CD4-positive, alpha-beta T cell treated with Interleukin-4 for 1 hour (primary cell): ENCODE measurements around the gene COL27A1.
"Not testable (repeated sequence)": the region's sequence is repeated elsewhere in the genome, so short reads cannot be mapped to it uniquely, and the experiment has no call there.

Experiments used
- DNase-seq, 2 donors: peaks; one replicate each; pipeline ENCODE4 v3.0.0-alpha.2; 2020 to 2022

COL27A1 gene

GRCh38 chr9:114185570-114186490 lies 30.5 kb downstream of the COL27A1 start:
- no peak for DNase-seq

- DNase-seq = no peak
Observed at GRCh38 chr9:114186605-114187289, 31.4 kb downstream of the COL27A1 start.

- DNase-seq = no peak
Observed at GRCh38 chr9:114187827-114188226, 32.5 kb downstream of the COL27A1 start.

DNA sequence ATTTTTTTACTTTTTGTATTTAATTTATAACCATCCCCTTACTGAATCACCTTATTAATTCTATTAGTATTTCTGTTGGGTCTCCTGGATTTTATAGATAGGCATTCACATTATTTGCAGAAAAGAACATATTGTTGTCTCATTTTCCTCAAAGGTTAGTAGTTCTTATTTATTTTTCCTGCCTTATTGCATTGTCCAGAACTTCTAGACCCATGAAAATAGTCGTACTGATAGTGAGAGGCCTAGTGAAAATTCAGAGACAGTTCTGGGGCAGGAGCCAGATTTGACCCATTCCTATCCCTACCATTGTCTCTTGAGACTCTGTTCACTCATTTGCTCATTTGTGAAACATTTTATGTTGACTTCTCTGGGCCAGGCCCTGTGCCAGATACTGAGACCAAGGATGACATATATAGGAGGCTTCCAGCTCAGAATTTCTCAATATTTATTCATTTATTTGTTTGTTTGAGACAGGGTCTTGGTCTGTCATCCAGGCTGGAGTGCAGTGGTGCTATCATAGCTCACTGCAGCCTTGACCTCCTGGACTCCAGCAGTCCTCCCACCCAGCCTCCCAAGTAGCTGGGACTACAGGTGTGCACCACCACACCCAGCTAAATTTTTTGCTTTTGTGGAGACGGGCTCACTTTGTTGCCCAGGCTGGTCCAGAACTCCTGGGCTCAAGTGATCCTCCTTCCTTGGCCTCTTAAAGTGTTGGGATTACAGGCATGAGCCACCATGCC lies 34.7 kb downstream of the COL27A1 start:
- no peak for DNase-seq

- no peak for DNase-seq
Observed at GRCh38 chr9:114190563-114190905, 35.2 kb downstream of the COL27A1 start.

DNA sequence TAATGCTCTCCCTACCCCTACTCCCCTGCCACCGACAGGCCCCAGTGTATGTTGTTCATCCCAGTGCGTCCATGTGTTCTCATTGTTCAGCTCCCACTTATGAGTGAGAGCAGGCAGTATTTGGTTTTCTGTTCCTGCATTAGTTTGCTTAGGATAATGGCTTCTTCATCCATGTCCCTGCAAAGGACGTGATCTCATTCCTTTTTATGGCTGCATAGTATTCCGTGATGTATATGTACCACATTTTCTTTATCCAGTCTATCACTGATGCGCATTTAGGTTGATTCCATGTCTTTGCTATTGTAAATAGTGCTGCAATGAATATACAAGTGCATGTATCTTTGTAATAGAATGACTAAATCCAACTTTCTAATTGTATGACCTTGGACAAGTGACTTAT lies 36.1 kb downstream of the COL27A1 start:
- not testable (repeated sequence) for DNase-seq

DNA sequence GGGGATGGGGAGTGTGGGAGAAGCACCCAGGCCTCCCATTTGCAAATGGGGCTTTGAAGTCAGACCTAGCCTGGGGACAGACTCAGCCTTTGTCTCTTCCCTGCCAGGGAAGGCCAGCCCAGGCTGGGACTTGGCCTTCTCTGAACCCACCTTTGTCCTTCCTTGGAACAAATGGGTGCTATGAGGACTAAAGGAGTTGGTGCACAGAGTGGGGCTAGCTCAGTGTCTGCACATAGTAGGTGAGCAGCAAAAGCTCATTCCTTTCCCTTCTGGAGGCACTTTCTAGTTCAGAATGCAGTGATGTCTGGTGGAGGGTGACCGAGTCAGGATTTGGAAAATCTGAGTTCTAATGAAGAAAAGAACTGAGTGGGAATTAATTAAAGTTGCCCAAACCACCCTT lies 37.2 kb downstream of the COL27A1 start:
- no peak for DNase-seq

DNA sequence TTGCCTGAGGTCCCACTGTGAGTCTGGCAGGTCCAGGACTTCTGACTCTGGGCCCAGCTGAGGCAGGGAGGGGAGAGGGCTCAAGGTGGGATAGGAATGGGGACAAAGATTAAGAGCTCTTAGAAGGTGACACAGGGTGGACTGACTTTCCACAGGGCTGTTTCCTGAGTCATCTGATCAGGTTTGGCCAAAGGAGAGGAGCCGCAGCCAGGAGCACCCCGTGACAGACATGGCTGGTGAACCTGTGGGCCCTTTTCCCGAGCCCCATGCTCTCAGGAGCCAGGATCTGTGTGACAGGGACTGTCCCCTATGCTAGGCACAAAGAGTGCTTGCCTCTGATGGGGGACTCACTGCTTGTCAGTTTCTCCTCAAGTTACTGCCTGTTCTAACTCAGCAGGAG lies 37.8 kb downstream of the COL27A1 start:
- DNase-seq = no peak

DNA sequence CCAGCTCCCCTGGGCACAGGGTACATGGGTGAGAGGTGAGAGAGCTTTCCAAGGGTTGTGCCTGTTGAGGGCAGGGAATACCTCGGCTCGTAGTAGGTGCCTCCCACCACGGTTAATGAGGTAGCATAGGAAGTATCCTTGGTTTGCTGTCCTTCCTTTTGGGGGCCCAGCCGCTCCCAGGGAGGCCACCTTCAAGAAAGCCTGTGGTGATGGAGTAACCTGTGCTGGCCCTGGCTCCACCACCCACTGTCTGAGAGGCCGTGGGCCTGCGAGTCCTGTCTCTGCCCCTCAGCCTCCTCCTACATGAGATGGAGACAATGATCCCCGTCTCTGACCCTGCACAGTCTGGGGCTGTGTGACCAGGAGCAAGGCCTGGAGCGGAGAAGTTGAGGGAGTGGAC lies 40.8 kb downstream of the COL27A1 start:
- DNase-seq = no peak

- DNase-seq = no peak
Observed at GRCh38 chr9:114196979-114197622, 41.8 kb downstream of the COL27A1 start.

GRCh38 chr9:114198249-114199040 lies 43.1 kb downstream of the COL27A1 start:
- no peak for DNase-seq

GRCh38 chr9:114200721-114201300 lies 45.5 kb downstream of the COL27A1 start:
- no peak for DNase-seq

DNA sequence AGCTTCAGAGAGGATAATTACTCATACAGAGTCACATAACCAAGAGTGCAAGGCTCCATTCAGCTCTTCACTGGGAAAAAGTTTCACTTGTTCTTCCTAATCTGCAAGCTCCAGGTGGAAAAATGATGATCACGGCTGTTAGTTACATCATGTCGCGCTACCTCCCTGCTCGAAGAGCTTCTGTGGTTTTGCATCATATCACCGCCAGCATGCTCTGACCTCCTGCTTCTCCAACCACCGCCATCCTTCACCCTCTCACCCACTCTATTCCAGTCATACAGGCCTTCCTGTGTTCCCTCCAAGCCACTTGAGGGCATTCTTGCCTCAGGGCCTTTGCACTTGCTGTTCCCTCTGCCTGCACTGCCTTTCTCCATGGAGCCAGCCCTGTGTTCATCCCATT lies 47.1 kb downstream of the COL27A1 start:
- DNase-seq = no peak

DNA sequence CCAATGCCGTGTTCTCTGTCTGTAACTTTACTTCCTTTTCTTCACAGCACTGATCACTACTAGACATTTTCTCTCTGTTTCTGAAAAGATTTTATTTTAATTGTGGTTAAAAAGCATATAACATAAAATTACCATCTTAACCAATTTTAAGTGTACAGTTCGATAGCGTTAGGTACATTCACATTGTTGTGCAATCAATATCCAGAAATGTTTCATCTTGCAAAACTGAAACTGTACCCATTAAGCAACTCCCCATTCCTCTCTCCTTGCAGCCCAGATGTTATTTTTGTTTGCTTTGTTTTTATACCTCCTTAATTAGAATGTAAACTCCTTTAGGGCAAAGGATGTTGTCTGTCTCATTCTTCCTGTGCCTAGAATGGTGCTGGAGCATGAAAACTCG lies 47.5 kb downstream of the COL27A1 start:
- no peak for DNase-seq

- DNase-seq = no peak
Observed at GRCh38 chr9:114203410-114204140, 48.2 kb downstream of the COL27A1 start.

DNA sequence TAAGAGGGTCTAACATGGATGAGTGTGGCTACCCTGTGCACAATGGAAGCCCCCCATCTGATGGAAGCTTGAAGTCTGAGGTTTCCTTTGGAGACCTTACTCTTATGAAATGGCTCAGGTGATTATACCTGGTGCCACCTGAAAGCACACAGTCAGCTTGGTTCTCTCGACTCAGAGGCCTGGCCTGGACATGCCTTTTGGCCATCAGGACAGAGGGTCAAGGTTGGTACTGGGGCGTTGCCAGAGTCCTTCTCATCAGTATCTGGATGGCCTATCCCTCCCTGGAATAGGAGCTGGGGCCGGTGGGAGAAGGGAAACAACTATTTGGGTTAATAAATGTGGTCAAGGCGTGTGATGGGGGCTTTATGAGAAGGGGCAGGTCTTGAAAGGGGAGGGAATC lies 48.9 kb downstream of the COL27A1 start:
- no peak for DNase-seq

- DNase-seq = no peak
Observed at GRCh38 chr9:114205171-114206015, 50.1 kb downstream of the COL27A1 start.

DNA sequence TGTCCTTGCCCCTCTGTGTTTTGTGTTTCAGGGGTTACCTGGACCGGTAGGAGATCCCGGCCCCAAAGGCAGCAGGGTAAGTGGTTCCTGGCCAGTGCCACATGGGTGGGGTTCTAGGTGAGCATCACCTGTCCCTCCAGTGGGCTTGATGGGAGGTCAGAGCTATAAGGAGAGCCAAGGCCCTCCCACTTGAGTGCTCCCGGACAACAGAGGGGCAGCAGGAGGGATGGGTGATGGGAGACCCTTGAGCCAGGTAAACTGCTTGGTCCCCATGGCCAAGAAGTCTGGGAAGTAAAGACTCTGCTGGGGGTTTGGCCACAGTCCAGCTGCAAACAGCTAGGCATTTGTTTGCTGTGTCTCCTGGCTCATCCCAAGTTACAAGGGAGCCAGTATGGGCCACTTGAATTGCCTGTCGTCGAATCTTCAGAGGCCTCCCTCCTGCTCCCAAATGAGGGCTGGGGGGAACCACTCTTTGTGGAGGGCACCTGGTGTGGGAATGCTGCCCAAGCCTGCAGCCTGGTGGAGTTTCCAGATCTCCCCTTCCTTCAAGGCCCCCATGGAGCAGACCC lies 51.0 kb downstream of the COL27A1 start:
- no peak for DNase-seq

GRCh38 chr9:114207034-114207810 lies 51.9 kb downstream of the COL27A1 start:
- no peak for DNase-seq
